ENCODE data around the gene FAM151A. TPM values are rescaled to one million over a fixed set of nuclear protein-coding genes. Genes with fewer than 3 reads are reported as not detected.

Gene FAM151A
- total RNA-seq, 1 donor from 2014 or later: not detected

DNA sequence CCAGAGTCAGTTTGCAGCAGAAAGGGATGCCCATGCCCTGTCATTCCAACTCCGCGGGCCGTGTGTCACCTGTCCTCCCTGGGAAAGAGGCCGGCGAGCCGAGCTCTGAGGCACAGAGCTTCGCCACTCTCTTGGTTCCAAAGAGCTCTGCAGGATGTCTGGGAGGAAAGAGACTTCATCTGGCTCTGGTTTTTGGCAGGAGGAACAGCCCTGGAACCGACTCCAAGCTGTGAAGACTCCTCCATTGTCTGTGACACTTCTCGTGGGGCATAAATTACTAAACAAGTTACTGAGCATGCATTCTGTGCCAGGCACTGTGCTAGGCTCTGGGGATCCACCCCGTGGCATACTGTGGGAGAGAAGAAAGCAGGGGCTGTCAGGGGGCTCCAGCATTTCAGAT, 3.9 kb upstream of the FAM151A start:
- Mint-ChIP-seq H3K9me3 (peaks cover 4% of the 10 kb centered on the region), H3K27me3 (ENCODE audit: low read depth) (peaks cover 5% of the 10 kb centered on the region), H3K36me3 (no peaks in the 10 kb centered on the region), H3K4me1 (peaks cover 5% of the 10 kb centered on the region), H3K4me3 (no peak overlapping the region), H3K27ac (no peak overlapping the region)
- DNase-seq (ENCODE audit: low spot score in 2 of 2, unreplicated experiment in 2 of 2): no peak
- TF ChIP-seq CTCF (IDR thresholded peaks at IDR 0.05; ENCODE audit: unreplicated experiment): no peak

DNA sequence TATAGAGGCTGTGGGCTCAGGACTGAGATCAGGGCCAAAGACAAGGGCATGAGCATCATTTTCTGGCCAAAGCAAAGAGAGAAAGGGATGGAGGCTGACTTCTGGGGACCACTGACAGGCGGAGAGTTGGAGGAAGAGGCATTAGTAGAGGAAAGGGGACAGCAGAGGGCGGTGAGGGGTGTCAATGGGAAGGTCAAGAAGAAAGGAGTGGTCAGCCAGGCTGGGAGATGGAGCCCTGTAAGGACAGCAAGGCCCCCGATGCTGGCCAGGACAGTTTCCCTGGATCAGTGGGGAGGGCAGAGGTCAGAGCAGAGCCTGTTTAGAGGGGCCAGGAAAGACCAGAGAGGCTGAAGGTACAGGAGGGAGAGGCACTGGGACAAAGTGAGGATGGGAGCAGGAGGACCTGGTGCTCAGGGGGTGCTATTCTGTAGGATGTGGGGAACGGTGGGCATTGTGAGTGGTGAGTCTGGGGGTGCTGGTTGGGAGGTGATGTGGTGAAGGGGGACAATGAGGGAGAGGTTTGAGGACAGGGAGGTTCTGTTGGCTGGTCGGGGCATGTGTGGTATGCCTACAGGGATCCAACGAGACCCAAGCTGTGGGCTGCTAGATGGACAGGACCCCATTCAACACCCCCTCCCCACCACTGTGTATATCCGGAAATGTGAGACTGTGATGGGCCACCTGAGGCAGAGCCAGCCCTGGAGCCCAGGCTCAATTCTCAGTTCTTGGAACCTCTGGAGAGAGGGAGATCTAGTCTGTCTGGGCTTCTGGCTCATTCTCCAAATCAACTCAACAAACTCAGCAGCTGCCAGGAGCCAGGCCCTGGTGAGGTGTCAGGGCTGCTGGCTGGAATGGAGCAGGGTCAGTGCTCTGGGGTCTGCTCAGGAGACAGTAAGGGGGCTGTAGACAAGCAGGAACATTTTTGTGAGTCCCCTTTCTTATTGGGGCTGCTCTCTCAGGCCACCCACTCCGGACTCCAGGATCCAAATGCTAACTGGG, 1.4 kb upstream of the FAM151A start:
- Mint-ChIP-seq H3K4me3 (no peak overlapping the region), H3K9me3 (no peaks in the 10 kb centered on the region), H3K4me1 (peaks cover 10% of the 10 kb centered on the region), H3K27me3 (ENCODE audit: low read depth) (peaks cover 1% of the 10 kb centered on the region), H3K36me3 (no peaks in the 10 kb centered on the region), H3K27ac (no peak overlapping the region)
- DNase-seq (ENCODE audit: low spot score in 2 of 2, unreplicated experiment in 2 of 2): no peak
- no peak for TF ChIP-seq CTCF (IDR thresholded peaks at IDR 0.05; ENCODE audit: unreplicated experiment)

- TF ChIP-seq CTCF (IDR thresholded peaks at IDR 0.05; ENCODE audit: unreplicated experiment): no peak
- Mint-ChIP-seq H3K4me3 (no peak overlapping the region), H3K4me1 (peaks cover 10% of the 10 kb centered on the region), H3K36me3 (no peaks in the 10 kb centered on the region), H3K27me3 (ENCODE audit: low read depth) (peaks cover 1% of the 10 kb centered on the region), H3K9me3 (no peaks in the 10 kb centered on the region), H3K27ac (no peak overlapping the region)
- DNase-seq (ENCODE audit: low spot score in 2 of 2, unreplicated experiment in 2 of 2): no peak
Measured at GRCh38 chr1:54619749-54620148, 3.6 kb downstream of the FAM151A start.

DNA sequence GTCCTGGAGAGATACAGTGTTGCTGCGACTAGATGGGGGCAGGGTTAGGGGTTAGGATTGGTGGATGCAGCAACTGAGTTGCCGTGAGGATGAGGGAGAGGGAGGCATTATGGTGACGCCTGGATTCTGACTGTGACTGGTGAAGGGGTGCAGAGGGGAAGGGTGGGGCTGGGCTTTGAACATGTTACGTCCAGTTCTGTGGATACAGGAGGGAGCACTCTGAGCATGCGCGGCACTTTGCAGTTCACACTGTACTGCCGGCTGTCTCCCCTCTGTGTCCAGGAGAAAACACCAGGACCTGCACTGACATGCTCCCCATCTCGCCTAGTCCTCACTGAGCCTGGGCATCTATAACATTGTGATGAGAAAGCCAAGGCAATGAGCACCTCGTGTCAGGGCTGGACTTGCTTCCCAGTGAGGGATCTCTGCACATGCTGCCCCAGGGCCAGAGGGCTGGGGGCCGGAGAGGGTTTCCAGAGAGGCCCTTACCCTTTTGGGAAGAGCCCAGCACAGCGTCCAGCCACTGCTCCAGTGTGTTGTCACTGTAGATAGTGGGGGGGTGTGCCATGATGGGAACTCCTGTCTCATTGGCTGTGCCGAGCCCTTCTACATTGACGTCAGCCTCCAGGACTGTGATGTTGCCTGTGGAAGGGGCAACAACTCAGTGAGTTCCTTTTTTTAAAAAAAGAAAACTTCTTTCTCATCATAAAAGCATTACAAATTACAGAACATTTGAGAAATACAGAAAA, 7.6 kb downstream of the FAM151A start:
- no peak for TF ChIP-seq CTCF (IDR thresholded peaks at IDR 0.05; ENCODE audit: unreplicated experiment)
- Mint-ChIP-seq H3K27me3 (ENCODE audit: low read depth) (no peaks in the 10 kb centered on the region), H3K36me3 (no peaks in the 10 kb centered on the region), H3K4me1 (no peaks in the 10 kb centered on the region), H3K4me3 (no peak overlapping the region), H3K9me3 (no peaks in the 10 kb centered on the region), H3K27ac (no peak overlapping the region)
- DNase-seq (ENCODE audit: low spot score in 2 of 2, unreplicated experiment in 2 of 2): no peak

DNA sequence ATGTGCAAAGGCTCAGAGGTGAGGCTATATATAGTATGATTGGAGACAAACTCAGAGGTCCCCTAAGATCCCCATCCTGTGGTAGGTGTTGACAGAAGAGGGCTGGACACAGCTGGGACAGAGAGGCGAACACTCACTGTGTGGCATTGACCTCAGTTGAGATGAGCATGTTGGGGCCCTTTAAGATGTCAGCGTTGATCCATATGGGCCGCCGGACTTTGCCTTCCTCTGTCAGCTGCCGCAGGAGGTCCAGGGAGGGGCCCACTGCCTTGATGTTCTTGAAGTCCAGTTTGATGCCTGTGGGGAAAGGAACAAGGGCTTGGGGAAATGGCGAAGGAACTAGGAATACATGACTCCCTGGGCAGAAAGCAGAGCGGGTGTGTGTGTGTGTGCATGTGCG, 8.8 kb downstream of the FAM151A start:
- H3K27ac Mint-ChIP-seq: no peak overlapping the region
- H3K9me3 Mint-ChIP-seq: no peaks in the 10 kb centered on the region

More for the DNA sequence above, 8.8 kb downstream of the FAM151A start:
- Mint-ChIP-seq H3K4me3 (no peak overlapping the region), H3K36me3 (no peaks in the 10 kb centered on the region), H3K4me1 (no peaks in the 10 kb centered on the region), H3K27me3 (ENCODE audit: low read depth) (no peaks in the 10 kb centered on the region)
- no peak for TF ChIP-seq CTCF (IDR thresholded peaks at IDR 0.05; ENCODE audit: unreplicated experiment)
- no peak for DNase-seq (ENCODE audit: low spot score in 2 of 2, unreplicated experiment in 2 of 2)
